Activated T-cell treated with anti-CD3 and anti-CD28 coated beads for 48 hours (primary cell): ENCODE data around the gene RIMKLB.

Experiments
- DNase-seq: peaks from one replicate; pipeline ENCODE4 v3.0.0-alpha.2; 2020; ENCODE audit warnings: low read depth

Gene RIMKLB

DNA sequence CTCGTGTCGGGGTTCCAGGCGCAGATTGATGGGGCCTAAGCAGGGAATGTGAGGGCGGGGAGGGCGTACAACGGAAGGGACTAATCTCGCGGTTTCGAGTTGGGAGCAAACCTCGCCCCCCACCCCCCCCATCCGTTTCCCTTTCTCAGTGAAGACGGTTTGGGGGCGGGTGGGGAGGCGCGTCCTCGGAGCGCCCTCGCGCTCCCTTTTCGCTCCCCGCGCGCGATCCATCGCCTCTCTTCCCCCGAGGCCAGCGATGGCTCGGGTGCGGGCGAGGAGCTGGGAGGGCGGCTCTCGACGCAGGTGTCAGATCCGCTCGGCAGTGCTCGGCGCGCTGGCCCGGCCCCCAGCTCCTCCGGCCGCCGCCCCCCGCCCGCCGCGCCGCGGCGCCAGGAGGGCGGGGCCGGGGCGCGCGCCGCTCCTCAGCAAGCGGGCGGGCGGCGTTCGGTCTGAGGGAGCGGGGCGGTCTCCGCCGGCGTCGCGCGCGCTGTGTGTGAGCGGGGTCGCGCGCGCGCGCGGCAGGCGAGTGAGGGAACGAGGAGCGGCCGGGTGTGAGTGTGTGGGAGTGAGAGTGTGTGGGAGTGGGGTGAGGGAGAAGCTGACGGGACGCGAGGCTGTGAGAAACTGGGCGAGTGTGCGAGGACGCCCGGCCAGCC is at the start of gene RIMKLB:
Gene RIMKLB (plus strand): TSS at position 516 of the 656 bp plus-strand sequence. CDS start 15,876 bp downstream, outside the sequence.
- DNase-seq: peak; percentile 66

- DNase-seq: peak; percentile 77
Measured at GRCh38 chr12:8648576-8649205, 49.1 kb upstream of the RIMKLB start.

- DNase-seq: no peak
Measured at GRCh38 chr12:8655421-8655820, 42.4 kb upstream of the RIMKLB start.

DNA sequence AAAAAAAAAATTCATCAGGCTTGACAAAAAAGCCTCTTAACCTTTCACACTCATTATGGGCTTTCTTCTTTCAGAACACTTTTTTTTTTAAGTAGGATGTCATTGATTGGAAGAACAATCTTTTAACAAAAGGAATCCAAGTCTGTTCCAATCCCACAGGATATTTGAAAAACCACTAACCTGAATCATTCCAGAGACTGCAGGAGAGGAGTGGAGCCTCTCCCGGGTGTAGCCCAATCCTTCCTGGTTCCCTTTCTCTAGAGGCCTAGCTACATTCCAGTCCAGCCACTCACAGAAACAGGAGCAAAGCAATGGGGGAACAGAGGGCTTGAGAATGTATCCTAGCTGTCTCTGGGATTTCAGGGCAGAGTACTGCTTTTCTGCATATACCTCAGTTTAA is 39.4 kb upstream of the RIMKLB start:
- DNase-seq: no peak

DNA sequence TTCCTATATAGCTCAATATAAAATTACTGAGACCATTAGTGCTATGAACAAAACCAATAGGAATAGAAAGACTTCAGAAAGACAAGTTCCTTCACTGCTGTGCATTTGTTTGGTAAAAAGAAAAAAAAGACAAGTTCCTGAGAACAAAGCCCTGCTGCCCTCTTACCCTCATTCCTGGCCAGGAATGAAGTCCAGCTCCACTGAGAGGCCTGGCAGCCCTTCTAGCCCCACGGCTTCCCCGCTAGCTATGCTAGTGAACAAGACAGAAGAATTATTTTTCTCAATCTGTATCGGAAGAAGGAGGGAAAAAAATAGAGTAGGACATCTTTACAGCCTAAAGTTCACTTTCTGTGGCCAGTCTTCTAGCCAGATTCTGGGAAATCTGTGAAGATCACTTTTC is 36.8 kb upstream of the RIMKLB start:
- DNase-seq: no peak

- no peak for DNase-seq
Measured at GRCh38 chr12:8661751-8662150, 36.0 kb upstream of the RIMKLB start.

DNA sequence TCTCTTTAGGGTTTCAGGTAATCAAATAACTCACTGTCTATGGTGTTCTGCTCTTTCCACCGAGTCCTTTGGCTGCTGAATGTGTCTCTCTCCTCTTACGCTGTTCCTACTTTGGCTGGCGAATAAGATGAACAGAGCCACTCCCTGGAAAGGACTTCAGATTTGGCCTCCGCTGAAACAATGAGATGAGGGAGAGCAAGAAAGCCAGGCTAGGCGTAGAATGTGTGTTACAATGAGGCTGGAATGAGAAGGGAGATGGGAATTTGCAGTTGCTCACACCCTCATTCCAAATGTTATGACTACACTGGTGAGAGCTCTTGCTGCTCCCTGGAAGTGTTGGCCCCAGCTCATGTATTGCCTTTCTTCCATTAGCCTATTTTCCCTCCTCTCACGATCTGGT is 35.2 kb upstream of the RIMKLB start, which contains the start of gene MFAP5:
Gene MFAP5 (minus strand): TSS at position 234 of the 400 bp plus-strand sequence. CDS start 722 bp downstream, outside the sequence.
- no peak for DNase-seq

- no peak for DNase-seq
Measured at GRCh38 chr12:8664228-8664913, 33.4 kb upstream of the RIMKLB start.

- no peak for DNase-seq
Measured at GRCh38 chr12:8665759-8666158, 32.0 kb upstream of the RIMKLB start.

DNA sequence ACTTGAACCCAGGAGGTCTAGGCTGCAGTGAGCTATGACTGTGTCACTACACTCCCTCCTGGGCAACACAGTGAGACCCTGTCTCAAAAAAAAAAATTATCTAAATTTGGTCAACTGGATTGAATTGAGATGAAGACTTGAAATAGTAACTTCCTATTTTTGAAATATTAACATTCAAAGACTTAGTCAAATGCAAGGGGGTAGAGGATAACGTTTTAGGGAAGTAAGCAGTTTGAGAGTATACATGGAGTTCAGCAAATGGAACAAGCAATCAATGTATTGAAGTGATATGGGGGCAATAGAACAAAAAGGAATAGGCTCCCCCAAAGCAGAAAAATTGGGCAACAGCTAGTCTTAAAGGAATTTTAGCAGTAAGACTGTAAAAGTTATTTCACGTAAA is 30.5 kb upstream of the RIMKLB start:
- DNase-seq: no peak

DNA sequence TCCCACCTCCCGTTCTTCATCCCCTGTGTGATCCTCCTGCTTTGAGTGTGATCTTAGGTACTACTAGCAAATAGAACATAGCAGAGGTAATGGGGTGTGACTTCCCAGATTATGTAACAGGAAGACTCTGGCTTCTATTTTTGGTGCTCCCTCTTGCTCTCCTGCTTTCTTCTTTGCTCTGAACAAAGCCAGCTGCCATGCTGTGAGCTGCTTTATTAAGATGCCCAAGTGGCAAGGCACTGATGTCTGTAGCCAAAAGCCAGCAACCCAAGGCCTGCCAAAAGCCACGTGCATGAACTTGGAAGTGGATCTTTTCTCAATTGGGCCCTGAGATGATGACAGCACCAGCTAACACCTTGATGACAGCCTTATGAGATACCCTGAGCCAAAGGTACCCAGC is 29.4 kb upstream of the RIMKLB start:
- DNase-seq: no peak

GRCh38 chr12:8672381-8672780 is 25.4 kb upstream of the RIMKLB start:
- DNase-seq: no peak

GRCh38 chr12:8675591-8676036 is 22.2 kb upstream of the RIMKLB start:
- DNase-seq: no peak

GRCh38 chr12:8676651-8677050 is 21.1 kb upstream of the RIMKLB start:
- no peak for DNase-seq

DNA sequence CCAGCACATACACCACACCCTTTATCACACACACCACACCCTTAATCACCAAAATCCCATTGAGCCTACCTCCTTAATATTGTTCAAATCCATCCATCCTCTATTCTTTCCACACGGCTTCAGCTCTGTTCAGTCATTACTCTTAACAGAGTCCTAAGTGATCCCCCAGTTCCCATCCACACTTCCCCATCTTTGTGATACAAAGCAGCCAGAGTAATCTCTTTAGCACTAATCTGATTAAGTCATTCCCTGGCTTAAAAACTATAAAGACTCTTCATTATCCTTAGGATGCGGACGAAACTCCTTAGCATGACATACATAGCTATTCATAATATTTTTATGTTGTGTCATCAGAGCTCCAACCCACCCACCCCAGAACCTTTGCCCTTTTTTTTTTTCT is 20.4 kb upstream of the RIMKLB start:
- no peak for DNase-seq

GRCh38 chr12:8678661-8679111 is 19.1 kb upstream of the RIMKLB start:
- no peak for DNase-seq

DNA sequence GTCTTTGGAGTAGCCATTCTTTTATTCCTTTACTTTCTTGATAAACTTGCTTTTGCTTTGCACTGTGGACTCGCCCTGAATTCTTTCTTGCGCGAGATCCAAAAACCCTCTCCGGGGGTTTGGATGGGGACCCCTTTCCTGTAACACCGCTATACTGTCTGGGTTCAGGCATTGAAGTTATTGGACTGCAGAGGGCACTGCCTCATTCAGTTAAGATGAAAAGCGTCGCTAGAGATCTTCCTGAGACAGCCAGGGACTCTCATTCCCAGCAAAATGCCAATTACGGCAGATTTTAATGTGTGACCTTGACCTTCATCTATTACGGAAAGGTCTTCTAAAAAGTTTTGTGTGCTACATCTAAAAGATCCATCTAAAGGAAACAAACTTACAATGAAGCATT is 17.3 kb upstream of the RIMKLB start:
- no peak for DNase-seq

- no peak for DNase-seq
Measured at GRCh38 chr12:8681129-8681884, 16.5 kb upstream of the RIMKLB start.

GRCh38 chr12:8685051-8685450 is 12.7 kb upstream of the RIMKLB start:
- DNase-seq: no peak

GRCh38 chr12:8687846-8688601 is 9.8 kb upstream of the RIMKLB start:
- no peak for DNase-seq

- no peak for DNase-seq
Measured at GRCh38 chr12:8689681-8690080, 8.1 kb upstream of the RIMKLB start.

- no peak for DNase-seq
Measured at GRCh38 chr12:8692573-8692972, 5.2 kb upstream of the RIMKLB start.
